Muscle of leg (tissue), 11 donors: ENCODE results near the gene LRMDA. TPM values are rescaled to one million over a fixed set of nuclear protein-coding genes. Genes with fewer than 3 reads are reported as not detected.
A peak's percentile ranks its signal among the peaks of the same experiment; 100 is the strongest.

ENCODE experiments used
- DNase-seq: peaks from one replicate; pipeline ENCODE4 v3.0.0; 2013
- H3K27ac ChIP-seq: one replicate; pipeline ENCODE4 v1.5.1; 2013; ENCODE audit warnings: mild to moderate bottlenecking, low read length, control low read depth
- H3K27me3 ChIP-seq: one replicate; pipeline ENCODE4 v1.6.1; 2013; ENCODE audit warnings: low read length; ENCODE audit not compliant: control insufficient read depth, insufficient read depth
- H3K36me3 ChIP-seq: one replicate; pipeline ENCODE4 v1.6.1; 2013; ENCODE audit warnings: low read length; ENCODE audit not compliant: control insufficient read depth, insufficient read depth
- H3K4me1 ChIP-seq: one replicate; pipeline ENCODE4 v1.6.1; 2013; ENCODE audit warnings: low read length; ENCODE audit not compliant: control insufficient read depth, insufficient read depth
- H3K4me3 ChIP-seq: one replicate; pipeline ENCODE4 v1.5.1; 2013; ENCODE audit warnings: low read length, control low read depth
- H3K9me3 ChIP-seq: replicated peaks from 2 replicates; pipeline ENCODE4 v1.6.1; 2013; ENCODE audit warnings: low read depth, low read length; ENCODE audit not compliant: control insufficient read depth
- WGBS: methylation state at CpG from one replicate; pipeline ENCODE4 v1.1.5; 2013; ENCODE audit warnings: missing lambda C conversion rate; ENCODE audit not compliant: insufficient coverage; 5-methylcytosine and 5-hydroxymethylcytosine counted together
- polyA plus RNA-seq, 8 donors: library from polyadenylated mRNA; unstranded; fragments of 120-200 nt; gene quantifications; one replicate each; pipeline versions ENCODE4 v1.2.1 to v1.2.3, GENCODE V29; 2013; ENCODE audit warnings: inconsistent platforms in 1 of 8, low replicate concordance in 1 of 8; ENCODE audit not compliant: insufficient read length in 8 of 8, insufficient read depth in 1 of 8
- total RNA-seq: library from RNA; stranded (reverse); fragments of 120-200 nt; gene quantifications from one replicate; pipeline ENCODE4 v1.2.4, GENCODE V29; 2013

LRMDA gene
- total and polyA plus RNA-seq, 9 donors: 4.8 to 7.9 (median 5.7) TPM

- H3K27ac ChIP-seq: no peak overlapping the region
- no peaks in the 10 kb centered on the region for H3K27me3 ChIP-seq
- no peak overlapping the region for H3K4me3 ChIP-seq
- no peaks in the 10 kb centered on the region for H3K36me3 ChIP-seq
- DNase-seq: peak; percentile 94
- WGBS: 40% methylated on average over 1 of the region's 2 CpGs
- H3K4me1 ChIP-seq: no peaks in the 10 kb centered on the region
- peaks cover 3% of the 10 kb centered on the region for H3K9me3 ChIP-seq
Measured at GRCh38 chr10:76213876-76214275, 782.5 kb downstream of the LRMDA start.

- 87% methylated on average over 6 of the region's 6 CpGs for WGBS
- H3K9me3 ChIP-seq: peaks cover 3% of the 10 kb centered on the region
- H3K4me1 ChIP-seq: no peaks in the 10 kb centered on the region
Measured at GRCh38 chr10:76218035-76218434, 786.6 kb downstream of the LRMDA start.

GRCh38 chr10:76229341-76229740 is 797.9 kb downstream of the LRMDA start:
- Histone ChIP-seq H3K4me3 (no peak overlapping the region), H3K36me3 (no peaks in the 10 kb centered on the region), H3K9me3 (no peaks in the 10 kb centered on the region), H3K27ac (no peak overlapping the region), H3K4me1 (no peaks in the 10 kb centered on the region), H3K27me3 (no peaks in the 10 kb centered on the region)
- DNase-seq: no peak
- 100% methylated on average over 1 of the region's 5 CpGs for WGBS

More at GRCh38 chr10:76218035-76218434, 786.6 kb downstream of the LRMDA start:
- DNase-seq: no peak
- no peak overlapping the region for H3K4me3 ChIP-seq
- no peak overlapping the region for H3K27ac ChIP-seq
- no peaks in the 10 kb centered on the region for H3K27me3 ChIP-seq
- H3K36me3 ChIP-seq: no peaks in the 10 kb centered on the region

GRCh38 chr10:76230921-76231285 is 799.5 kb downstream of the LRMDA start:
- no peak overlapping the region for H3K4me3 ChIP-seq
- no peaks in the 10 kb centered on the region for H3K36me3 ChIP-seq
- H3K27ac ChIP-seq: no peak overlapping the region
- H3K9me3 ChIP-seq: no peaks in the 10 kb centered on the region
- DNase-seq: no peak
- WGBS: no CpG with 5 or more reads among the region's 1 CpG
- no peaks in the 10 kb centered on the region for H3K27me3 ChIP-seq
- H3K4me1 ChIP-seq: no peaks in the 10 kb centered on the region

- no peak overlapping the region for H3K27ac ChIP-seq
- no peak overlapping the region for H3K4me3 ChIP-seq
- no peak for DNase-seq
- H3K36me3 ChIP-seq: no peaks in the 10 kb centered on the region
- no peaks in the 10 kb centered on the region for H3K9me3 ChIP-seq
- no peaks in the 10 kb centered on the region for H3K27me3 ChIP-seq
- H3K4me1 ChIP-seq: no peaks in the 10 kb centered on the region
- 80% methylated on average over 1 of the region's 2 CpGs for WGBS
Measured at GRCh38 chr10:76231286-76231934, 800.0 kb downstream of the LRMDA start.

- 86% methylated on average over 1 of the region's 4 CpGs for WGBS
- no peaks in the 10 kb centered on the region for H3K9me3 ChIP-seq
- no peak for DNase-seq
Measured at GRCh38 chr10:76234499-76235226, 803.2 kb downstream of the LRMDA start.

GRCh38 chr10:76236356-76236755 is 804.9 kb downstream of the LRMDA start:
- no peak for DNase-seq
- H3K4me3 ChIP-seq: no peak overlapping the region
- H3K4me1 ChIP-seq: no peaks in the 10 kb centered on the region
- WGBS: no CpG with 5 or more reads among the region's 2 CpGs
- H3K9me3 ChIP-seq: no peaks in the 10 kb centered on the region
- H3K27me3 ChIP-seq: no peaks in the 10 kb centered on the region
- no peak overlapping the region for H3K27ac ChIP-seq
- H3K36me3 ChIP-seq: no peaks in the 10 kb centered on the region

More at GRCh38 chr10:76234499-76235226, 803.2 kb downstream of the LRMDA start:
- Histone ChIP-seq H3K4me3 (no peak overlapping the region), H3K27ac (no peak overlapping the region), H3K27me3 (no peaks in the 10 kb centered on the region), H3K36me3 (no peaks in the 10 kb centered on the region), H3K4me1 (no peaks in the 10 kb centered on the region)

- Histone ChIP-seq H3K9me3 (no peaks in the 10 kb centered on the region), H3K27me3 (no peaks in the 10 kb centered on the region), H3K36me3 (no peaks in the 10 kb centered on the region), H3K4me3 (no peak overlapping the region), H3K4me1 (no peaks in the 10 kb centered on the region), H3K27ac (no peak overlapping the region)
- no peak for DNase-seq
- WGBS: no CpG with 5 or more reads among the region's 8 CpGs
Measured at GRCh38 chr10:76242956-76243355, 811.5 kb downstream of the LRMDA start.

GRCh38 chr10:76244061-76244686 is 812.8 kb downstream of the LRMDA start:
- no peak overlapping the region for H3K27ac ChIP-seq
- no peaks in the 10 kb centered on the region for H3K9me3 ChIP-seq
- DNase-seq: peak; percentile 9
- no peak overlapping the region for H3K4me3 ChIP-seq
- no peaks in the 10 kb centered on the region for H3K36me3 ChIP-seq
- WGBS: 88% methylated on average over 4 of the region's 5 CpGs
- H3K4me1 ChIP-seq: no peaks in the 10 kb centered on the region
- no peaks in the 10 kb centered on the region for H3K27me3 ChIP-seq

- H3K27ac ChIP-seq: no peak overlapping the region
- H3K4me3 ChIP-seq: no peak overlapping the region
- 100% methylated on average over 3 of the region's 7 CpGs for WGBS
Measured at GRCh38 chr10:76245951-76246495, 814.6 kb downstream of the LRMDA start.

More at GRCh38 chr10:76245951-76246495, 814.6 kb downstream of the LRMDA start:
- DNase-seq: no peak
- H3K36me3 ChIP-seq: no peaks in the 10 kb centered on the region
- no peaks in the 10 kb centered on the region for H3K4me1 ChIP-seq
- no peaks in the 10 kb centered on the region for H3K27me3 ChIP-seq
- no peaks in the 10 kb centered on the region for H3K9me3 ChIP-seq
